Stomach (tissue), 4 donors: Measurements from ENCODE around the gene TBC1D14.

Experiments
- CTCF ChIP-seq, 7 experiments: fragments of 450-650 bp in 4 of 7; fragments of 200-600 bp in 3 of 7; sonication (generic) in 3 of 7; IDR thresholded peaks; one replicate each; pipeline ENCODE4 v1.5.1; 2016 to 2019; ENCODE audit warnings: antibody characterized with exemption in 7 of 7, control low read depth in 2 of 7, mild to moderate bottlenecking in 1 of 7
- EP300 ChIP-seq: sonication (generic); formaldehyde crosslinking; IDR thresholded peaks from one replicate; pipeline ENCODE4 v1.6.1; 2017; ENCODE audit warnings: antibody characterized with exemption
- POLR2A ChIP-seq, 4 donors: fragments of 450-650 bp; IDR thresholded peaks; one replicate each; pipeline ENCODE4 v1.6.1; 2016; ENCODE audit warnings: antibody characterized with exemption in 4 of 4, control low read depth in 2 of 4, mild to moderate bottlenecking in 1 of 4, moderate library complexity in 1 of 4
- POLR2AphosphoS5 ChIP-seq, 3 donors: sonication (generic); formaldehyde crosslinking; IDR thresholded peaks; one replicate each; pipeline ENCODE4 v1.6.1; 2016; ENCODE audit warnings: antibody characterized with exemption in 3 of 3

GRCh38 chr4:7048642-7049041 lies 139.0 kb downstream of the TBC1D14 start:
- TF ChIP-seq POLR2A (IDR thresholded peaks at IDR 0.05) (no peak), EP300 (no peak), CTCF (IDR thresholded peaks at IDR 0.05) (no peak), POLR2AphosphoS5 (IDR thresholded peaks at IDR 0.05) (no peak)
